ENCODE data around the gene PHACTR1.

The PHACTR1 gene

DNA sequence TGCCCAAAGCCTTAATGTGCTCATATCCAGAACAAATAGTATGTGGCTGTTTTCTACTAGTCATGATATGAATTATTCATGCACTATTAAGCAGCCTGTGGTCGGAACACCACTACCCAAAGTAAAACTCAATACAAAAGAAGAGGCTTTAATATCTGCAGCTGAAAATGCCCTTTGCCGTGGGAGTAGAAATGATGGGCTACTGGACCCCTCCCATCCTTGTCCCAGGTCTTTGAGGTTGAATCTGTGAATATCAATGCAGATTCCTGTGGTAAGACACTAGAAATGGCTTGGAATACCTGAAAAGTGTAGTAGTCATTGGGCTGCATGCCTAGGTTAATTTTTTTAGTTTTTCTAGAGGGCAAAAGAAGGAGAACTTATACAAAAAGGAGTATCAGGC, 308.0 kb downstream of the PHACTR1 start:
- Histone ChIP-seq H3K27ac (replicated peaks) (no peak overlapping the region), H3K27me3 (ENCODE audit: insufficient read depth, poor library complexity, severe bottlenecking) (no peaks in the 10 kb centered on the region), H3K4me3 (replicated peaks; ENCODE audit: insufficient read depth, low read length) (no peak overlapping the region)
- TF ChIP-seq, protein P1, sequence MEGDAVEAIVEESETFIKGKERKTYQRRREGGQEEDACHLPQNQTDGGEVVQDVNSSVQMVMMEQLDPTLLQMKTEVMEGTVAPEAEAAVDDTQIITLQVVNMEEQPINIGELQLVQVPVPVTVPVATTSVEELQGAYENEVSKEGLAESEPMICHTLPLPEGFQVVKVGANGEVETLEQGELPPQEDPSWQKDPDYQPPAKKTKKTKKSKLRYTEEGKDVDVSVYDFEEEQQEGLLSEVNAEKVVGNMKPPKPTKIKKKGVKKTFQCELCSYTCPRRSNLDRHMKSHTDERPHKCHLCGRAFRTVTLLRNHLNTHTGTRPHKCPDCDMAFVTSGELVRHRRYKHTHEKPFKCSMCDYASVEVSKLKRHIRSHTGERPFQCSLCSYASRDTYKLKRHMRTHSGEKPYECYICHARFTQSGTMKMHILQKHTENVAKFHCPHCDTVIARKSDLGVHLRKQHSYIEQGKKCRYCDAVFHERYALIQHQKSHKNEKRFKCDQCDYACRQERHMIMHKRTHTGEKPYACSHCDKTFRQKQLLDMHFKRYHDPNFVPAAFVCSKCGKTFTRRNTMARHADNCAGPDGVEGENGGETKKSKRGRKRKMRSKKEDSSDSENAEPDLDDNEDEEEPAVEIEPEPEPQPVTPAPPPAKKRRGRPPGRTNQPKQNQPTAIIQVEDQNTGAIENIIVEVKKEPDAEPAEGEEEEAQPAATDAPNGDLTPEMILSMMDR (IDR thresholded peaks at IDR 0.05; ENCODE audit: insufficient read depth, low read length): no peak
- TF ChIP-seq SPI1 (IDR thresholded peaks at IDR 0.05; ENCODE audit: borderline replicate concordance, low read depth): no peak
- no peak for TF ChIP-seq POLR2AphosphoS5 (IDR thresholded peaks at IDR 0.05; ENCODE audit: low read depth)
- TF ChIP-seq, protein P2, sequence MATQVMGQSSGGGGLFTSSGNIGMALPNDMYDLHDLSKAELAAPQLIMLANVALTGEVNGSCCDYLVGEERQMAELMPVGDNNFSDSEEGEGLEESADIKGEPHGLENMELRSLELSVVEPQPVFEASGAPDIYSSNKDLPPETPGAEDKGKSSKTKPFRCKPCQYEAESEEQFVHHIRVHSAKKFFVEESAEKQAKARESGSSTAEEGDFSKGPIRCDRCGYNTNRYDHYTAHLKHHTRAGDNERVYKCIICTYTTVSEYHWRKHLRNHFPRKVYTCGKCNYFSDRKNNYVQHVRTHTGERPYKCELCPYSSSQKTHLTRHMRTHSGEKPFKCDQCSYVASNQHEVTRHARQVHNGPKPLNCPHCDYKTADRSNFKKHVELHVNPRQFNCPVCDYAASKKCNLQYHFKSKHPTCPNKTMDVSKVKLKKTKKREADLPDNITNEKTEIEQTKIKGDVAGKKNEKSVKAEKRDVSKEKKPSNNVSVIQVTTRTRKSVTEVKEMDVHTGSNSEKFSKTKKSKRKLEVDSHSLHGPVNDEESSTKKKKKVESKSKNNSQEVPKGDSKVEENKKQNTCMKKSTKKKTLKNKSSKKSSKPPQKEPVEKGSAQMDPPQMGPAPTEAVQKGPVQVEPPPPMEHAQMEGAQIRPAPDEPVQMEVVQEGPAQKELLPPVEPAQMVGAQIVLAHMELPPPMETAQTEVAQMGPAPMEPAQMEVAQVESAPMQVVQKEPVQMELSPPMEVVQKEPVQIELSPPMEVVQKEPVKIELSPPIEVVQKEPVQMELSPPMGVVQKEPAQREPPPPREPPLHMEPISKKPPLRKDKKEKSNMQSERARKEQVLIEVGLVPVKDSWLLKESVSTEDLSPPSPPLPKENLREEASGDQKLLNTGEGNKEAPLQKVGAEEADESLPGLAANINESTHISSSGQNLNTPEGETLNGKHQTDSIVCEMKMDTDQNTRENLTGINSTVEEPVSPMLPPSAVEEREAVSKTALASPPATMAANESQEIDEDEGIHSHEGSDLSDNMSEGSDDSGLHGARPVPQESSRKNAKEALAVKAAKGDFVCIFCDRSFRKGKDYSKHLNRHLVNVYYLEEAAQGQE (IDR thresholded peaks at IDR 0.05; ENCODE audit: insufficient replicate concordance, low read depth): no peak
- no peak for TF ChIP-seq GABPA (IDR thresholded peaks at IDR 0.05; ENCODE audit: low read depth)
- no peak for DNase-seq (ENCODE audit: low read depth in 1 of 2, low spot score in 1 of 2)

DNA sequence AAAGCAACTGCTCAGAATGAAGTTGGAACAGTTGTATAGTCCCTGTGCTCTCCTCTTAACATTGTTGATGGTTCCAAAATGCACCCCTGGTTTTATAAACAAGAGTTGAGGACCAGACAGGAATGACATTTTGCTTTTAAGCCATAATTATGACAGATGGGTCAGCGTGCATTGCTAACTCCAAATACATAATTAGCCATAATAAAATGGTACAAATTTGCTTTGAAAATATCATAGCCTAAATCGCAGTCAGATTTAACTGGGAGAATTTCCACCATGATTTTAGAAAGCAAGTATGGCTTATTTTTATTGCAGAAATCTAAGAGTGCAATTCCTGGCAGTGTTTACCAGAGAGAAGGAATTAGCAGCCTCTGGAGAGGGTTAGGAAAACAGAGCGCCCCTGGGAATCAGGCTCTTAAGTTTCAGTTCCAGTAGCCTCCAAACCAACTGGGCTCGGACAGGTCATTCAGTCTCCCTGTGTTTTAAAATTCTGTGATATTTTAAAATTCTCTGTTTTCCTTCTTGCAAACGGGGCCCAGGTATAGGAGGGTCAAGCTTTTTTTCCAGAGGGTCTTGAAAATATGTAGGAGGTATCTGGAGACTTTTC, 309.4 kb downstream of the PHACTR1 start:
- TF ChIP-seq, protein P1 (IDR thresholded peaks at IDR 0.05; ENCODE audit: insufficient read depth, low read length): no peak
- TF ChIP-seq GABPA (IDR thresholded peaks at IDR 0.05; ENCODE audit: low read depth): no peak
- Histone ChIP-seq H3K27ac (replicated peaks) (no peak overlapping the region), H3K4me3 (replicated peaks; ENCODE audit: insufficient read depth, low read length) (no peak overlapping the region), H3K27me3 (ENCODE audit: insufficient read depth, poor library complexity, severe bottlenecking) (no peaks in the 10 kb centered on the region)
- DNase-seq (ENCODE audit: low read depth in 1 of 2, low spot score in 1 of 2): no peak

DNA sequence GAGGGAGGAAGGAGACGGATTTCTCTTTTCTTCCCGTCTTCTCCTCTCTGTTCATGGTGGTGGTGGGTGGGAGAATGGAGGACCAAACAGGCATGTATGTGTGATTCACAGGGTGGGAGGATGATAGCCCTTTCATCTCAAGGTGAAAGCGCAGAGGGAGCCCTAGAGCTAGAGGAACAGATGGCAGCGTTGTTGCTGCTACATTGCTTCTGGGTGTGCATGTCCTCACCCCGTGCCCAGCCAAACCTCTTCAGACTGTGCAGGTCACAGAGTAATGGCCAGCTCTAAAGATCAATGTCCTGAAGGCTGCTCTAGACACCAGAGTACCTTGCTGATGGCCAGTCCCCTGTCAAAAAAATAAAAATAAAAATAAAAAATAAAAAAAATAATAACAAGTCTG, 310.0 kb downstream of the PHACTR1 start:
- no peak for DNase-seq (ENCODE audit: low read depth in 1 of 2, low spot score in 1 of 2)
- TF ChIP-seq, protein P1 (IDR thresholded peaks at IDR 0.05; ENCODE audit: insufficient read depth, low read length): no peak
- TF ChIP-seq SPI1 (IDR thresholded peaks at IDR 0.05; ENCODE audit: borderline replicate concordance, low read depth) (no peak), GABPA (IDR thresholded peaks at IDR 0.05; ENCODE audit: low read depth) (no peak), POLR2AphosphoS5 (IDR thresholded peaks at IDR 0.05; ENCODE audit: low read depth) (no peak)
- TF ChIP-seq, protein P2 (IDR thresholded peaks at IDR 0.05; ENCODE audit: insufficient replicate concordance, low read depth): no peak
- Histone ChIP-seq H3K27ac (replicated peaks) (no peak overlapping the region), H3K27me3 (ENCODE audit: insufficient read depth, poor library complexity, severe bottlenecking) (no peaks in the 10 kb centered on the region), H3K4me3 (replicated peaks; ENCODE audit: insufficient read depth, low read length) (no peak overlapping the region)

DNA sequence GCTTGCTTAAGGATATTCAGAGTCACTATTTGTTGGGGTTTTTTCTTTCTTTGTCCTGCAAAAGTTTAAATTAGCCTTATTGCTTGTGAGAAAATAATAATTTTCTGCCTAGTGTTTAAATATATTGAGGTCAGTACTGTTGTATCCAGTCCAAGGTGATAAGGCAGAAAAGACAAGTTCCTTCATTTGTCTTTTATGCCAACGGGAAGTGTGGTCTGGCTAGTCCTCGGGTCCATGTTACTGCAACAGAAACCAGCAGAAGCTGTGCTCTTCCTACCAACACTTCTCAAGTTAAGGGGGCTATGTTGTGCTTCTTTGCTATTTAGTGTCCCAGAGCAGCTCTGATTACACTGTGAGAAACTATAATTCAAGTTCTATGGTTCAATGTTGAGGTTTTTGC, 310.6 kb downstream of the PHACTR1 start:
- H3K27me3 ChIP-seq (ENCODE audit: insufficient read depth, poor library complexity, severe bottlenecking): no peaks in the 10 kb centered on the region
- H3K27ac ChIP-seq (replicated peaks): no peak overlapping the region
- DNase-seq (ENCODE audit: low read depth in 1 of 2, low spot score in 1 of 2): no peak
- H3K4me3 ChIP-seq (replicated peaks; ENCODE audit: insufficient read depth, low read length): no peak overlapping the region
- TF ChIP-seq, protein P1 (IDR thresholded peaks at IDR 0.05; ENCODE audit: insufficient read depth, low read length): no peak
- peak; percentile 19; the same call in 1 of the 2 replicates for TF ChIP-seq SPI1 (IDR thresholded peaks at IDR 0.05; ENCODE audit: borderline replicate concordance, low read depth)
